NCI-H1092 (cell line): ENCODE data around the gene NR2E3.

Source experiments
- DNase-seq: peaks from one replicate; lab custom pipeline; 2025; lab: John Stamatoyannopoulos, UW

The NR2E3 gene

DNA sequence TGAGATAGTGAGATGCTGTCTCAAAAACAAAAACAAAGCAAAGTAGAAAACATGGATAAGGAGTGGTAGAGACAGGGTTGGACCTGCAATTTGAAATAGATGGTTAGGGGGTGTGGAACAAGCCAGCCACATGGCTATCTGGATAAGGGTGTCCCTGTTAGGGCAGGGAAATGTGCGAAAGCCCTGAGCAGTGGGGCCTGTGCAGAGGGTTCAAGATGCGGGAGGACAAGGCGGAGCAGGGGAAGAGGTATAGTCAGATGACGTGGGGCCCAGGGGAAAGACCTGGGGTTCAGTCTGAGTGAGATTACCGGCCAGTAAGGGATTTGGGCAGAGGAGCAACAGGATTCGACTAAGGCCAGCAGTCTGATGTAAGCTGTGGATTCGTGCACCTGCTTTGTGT is 18.4 kb upstream of the NR2E3 start:
- DNase-seq: no peak

DNA sequence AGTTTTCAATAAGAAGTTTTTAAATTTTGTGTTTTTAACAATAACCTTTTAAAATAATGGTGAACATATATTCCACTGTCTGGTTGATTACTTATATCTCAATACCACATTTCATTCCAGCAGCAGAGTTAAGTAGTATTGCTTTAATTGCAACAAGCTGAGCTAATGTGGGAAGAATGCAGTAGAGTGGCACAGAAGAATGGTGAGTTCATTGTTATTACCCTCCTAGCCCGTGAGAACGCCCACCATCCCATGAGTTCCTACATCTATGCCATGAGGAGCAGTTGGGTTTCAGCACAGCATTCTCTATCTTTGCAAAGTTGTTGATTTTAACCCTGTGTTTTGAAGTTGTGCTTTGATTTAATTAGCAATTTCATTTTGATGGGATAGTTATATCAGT is 17.8 kb upstream of the NR2E3 start:
- DNase-seq: no peak

- no peak for DNase-seq
Measured at GRCh38 chr15:71798641-71799040, 11.7 kb upstream of the NR2E3 start.

- DNase-seq: no peak
Measured at GRCh38 chr15:71800190-71800589, 10.2 kb upstream of the NR2E3 start.

GRCh38 chr15:71800835-71801745 is 9.3 kb upstream of the NR2E3 start:
- DNase-seq: no peak

GRCh38 chr15:71801935-71802655 is 8.3 kb upstream of the NR2E3 start:
- DNase-seq: no peak

GRCh38 chr15:71802770-71803169 is 7.6 kb upstream of the NR2E3 start:
- no peak for DNase-seq

- no peak for DNase-seq
Measured at GRCh38 chr15:71804226-71804625, 6.1 kb upstream of the NR2E3 start.

- no peak for DNase-seq
Measured at GRCh38 chr15:71804695-71805470, 5.5 kb upstream of the NR2E3 start.

GRCh38 chr15:71806452-71806931 is 3.9 kb upstream of the NR2E3 start:
- no peak for DNase-seq

DNA sequence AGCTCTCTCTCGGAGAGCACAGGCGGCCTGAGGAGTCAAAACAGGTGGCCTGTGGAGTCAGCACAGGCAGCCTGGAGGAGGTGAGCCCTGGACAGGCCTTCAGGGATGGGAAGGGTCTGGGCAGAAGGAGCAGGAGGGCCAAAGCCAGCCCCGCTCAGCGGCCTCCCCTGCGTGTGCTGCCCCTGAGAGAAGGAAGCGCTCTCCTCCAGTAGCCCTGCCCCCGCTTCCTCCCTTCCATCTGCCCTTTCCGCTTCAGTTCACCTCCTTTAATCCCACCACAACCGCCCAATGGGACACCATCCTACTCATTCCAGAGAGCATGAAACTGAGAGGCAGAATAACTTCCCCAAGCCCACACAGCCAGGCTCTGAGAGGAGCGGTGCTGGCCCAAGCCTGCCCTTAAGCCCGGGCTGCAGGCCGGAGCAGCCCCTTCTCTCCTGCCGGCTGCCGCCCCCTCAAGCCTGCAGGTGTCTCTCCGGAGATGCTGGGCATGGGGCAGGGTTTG is 3.2 kb upstream of the NR2E3 start:
- no peak for DNase-seq

- no peak for DNase-seq
Measured at GRCh38 chr15:71807691-71808091, 2.7 kb upstream of the NR2E3 start.

DNA sequence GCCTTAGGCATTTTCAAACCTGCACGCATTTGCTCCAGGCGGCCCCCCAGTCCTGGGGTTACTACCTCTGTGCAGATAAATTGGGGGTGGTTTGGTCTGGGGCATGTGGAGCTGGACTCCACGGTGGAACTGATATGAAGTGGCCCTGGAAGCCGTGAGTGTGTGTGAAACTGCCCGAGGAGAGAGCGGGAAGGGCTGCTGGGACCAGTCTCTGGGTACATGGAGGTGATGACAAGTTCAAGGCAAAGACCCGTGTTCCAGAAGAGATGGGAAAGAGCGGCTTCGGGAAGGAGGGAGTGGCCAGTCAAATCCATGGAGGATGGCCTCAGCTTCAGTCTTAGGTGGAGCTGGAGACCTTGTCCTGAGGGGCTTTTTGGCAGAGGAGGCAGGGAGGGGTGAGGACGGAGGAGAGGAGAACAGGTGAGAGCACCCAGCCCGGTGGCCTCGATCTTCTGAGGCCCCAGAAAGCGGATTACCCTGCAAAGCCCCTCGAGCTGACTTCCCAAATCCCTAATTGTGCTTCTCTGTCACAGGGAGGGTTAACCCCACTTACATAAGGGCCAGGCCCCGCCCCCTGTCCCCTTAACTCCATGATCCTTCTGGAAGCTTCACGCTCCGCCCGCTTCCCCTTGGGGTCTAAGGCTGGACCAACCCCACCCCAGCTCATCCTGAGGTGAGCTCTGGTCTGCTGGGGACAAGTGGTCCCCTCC is 1.9 kb upstream of the NR2E3 start:
- no peak for DNase-seq

- no peak for DNase-seq
Measured at GRCh38 chr15:71809346-71809745, 1.0 kb upstream of the NR2E3 start.

DNA sequence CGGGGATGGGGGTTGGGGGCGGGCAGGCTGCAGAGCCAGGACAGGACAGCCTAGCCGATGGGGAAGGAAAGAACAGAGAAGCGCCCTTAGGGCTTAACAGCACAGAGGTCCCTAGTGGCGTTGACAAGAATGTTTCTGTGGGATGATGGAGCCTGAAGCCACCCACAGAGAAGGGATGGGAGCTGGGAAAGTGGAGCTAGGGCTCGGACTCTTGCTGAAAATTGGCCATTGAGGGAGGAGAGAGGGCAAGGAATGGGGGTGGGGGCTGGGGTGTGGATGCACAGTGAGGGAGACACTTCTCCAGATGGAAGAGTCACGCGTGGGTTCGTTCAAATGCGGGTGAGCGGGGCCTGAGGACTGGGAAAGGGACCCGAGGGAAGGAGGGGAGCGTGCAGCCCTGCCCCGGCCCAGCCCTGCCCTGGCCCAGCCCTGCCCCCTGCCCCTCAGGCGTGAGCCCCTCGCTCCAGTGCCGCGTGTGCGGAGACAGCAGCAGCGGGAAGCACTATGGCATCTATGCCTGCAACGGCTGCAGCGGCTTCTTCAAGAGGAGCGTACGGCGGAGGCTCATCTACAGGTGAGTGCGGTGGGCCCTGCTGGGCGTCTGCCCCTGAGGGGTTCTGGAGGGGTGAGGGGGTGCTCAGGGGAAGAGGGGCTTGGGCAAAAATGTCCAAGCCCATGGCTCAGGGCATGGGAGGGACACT is 832 bp downstream of the NR2E3 start:
- no peak for DNase-seq

- no peak for DNase-seq
Measured at GRCh38 chr15:71811752-71812735, 1.7 kb downstream of the NR2E3 start.

DNA sequence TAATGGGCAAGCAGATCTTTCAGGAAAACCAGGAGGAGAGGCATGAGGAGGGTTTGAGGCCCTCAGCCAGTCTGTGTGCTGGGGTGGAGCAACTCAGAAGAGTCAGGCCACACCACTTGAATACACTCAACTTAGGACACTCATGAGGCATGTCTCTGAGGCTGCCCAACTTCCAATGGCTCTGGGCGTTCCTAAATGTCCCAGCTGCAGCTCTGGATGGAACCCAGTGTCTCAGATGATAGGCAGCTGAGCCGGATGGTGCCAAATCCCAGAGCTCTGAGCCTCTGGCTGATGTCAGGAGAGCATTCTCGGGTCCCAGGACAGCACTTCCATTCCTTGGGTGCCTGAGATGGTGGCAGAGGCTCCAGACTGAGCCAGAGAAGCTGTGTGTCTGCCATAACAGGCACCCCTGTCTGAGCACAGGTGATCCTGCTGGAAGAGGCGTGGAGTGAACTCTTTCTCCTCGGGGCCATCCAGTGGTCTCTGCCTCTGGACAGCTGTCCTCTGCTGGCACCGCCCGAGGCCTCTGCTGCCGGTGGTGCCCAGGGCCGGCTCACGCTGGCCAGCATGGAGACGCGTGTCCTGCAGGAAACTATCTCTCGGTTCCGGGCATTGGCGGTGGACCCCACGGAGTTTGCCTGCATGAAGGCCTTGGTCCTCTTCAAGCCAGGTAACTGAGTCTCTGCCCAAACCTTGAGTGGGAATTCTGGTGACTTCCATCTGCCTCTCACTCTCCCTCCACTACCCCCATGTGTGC is 2.8 kb downstream of the NR2E3 start:
- no peak for DNase-seq

- no peak for DNase-seq
Measured at GRCh38 chr15:71813723-71814470, 3.5 kb downstream of the NR2E3 start.
